ENCODE measurements around the gene ARHGAP24. TPM values are rescaled to one million over a fixed set of nuclear protein-coding genes. Genes with fewer than 3 reads are reported as not detected.

ARHGAP24 gene
- total and polyA plus RNA-seq, 10 of the 15 experiments (the other 5 are each of a cell fraction or from before 2014, with no cell fraction given) = 0.10 to 4.2 (median 0.52) TPM

- TF ChIP-seq REST (IDR thresholded peaks at IDR 0.05; ENCODE audit: low read depth, low read length) = no peak
- no peak for TF ChIP-seq MTA3 (IDR thresholded peaks at IDR 0.05; ENCODE audit: borderline replicate concordance, low read length)
- TF ChIP-seq EED (IDR thresholded peaks at IDR 0.05; ENCODE audit: low read depth) = no peak
- no peak for TF ChIP-seq ASH2L (IDR thresholded peaks at IDR 0.05; ENCODE audit: borderline replicate concordance, low read depth)
- no peak for TF ChIP-seq MEF2A (IDR thresholded peaks at IDR 0.05; ENCODE audit: insufficient read depth, low read depth, low read length)
- TF ChIP-seq TAF1 (IDR thresholded peaks at IDR 0.05; ENCODE audit: borderline replicate concordance, low read depth, low read length) = no peak
- no peak for TF ChIP-seq IRF3 (IDR thresholded peaks at IDR 0.05)
- TF ChIP-seq ATF3 (IDR thresholded peaks at IDR 0.05; ENCODE audit: borderline replicate concordance, extremely low read depth, low read depth, low read length) = no peak
These were observed 17.4 kb downstream of the ARHGAP24 start (continued) for GRCh38 chr4:85492336-85492735.
